DOHH2 (cell line): Measurements from ENCODE around the gene PLCB3.

Experiments
- H3F3A ChIP-seq: fragments of 200-600 bp; sonication (generic), shearing (Covaris generic); 2 replicates; pipeline ENCODE4 v1.6.0; 2016; ENCODE audit warnings: antibody characterized with exemption, mild to moderate bottlenecking; ENCODE audit not compliant: control insufficient read depth, insufficient read depth
- H3K27ac ChIP-seq: fragments of 200-600 bp; sonication (generic); 2 replicates; pipeline ENCODE4 v1.5.1; 2014; ENCODE audit warnings: low read depth, mild to moderate bottlenecking, low read length, moderate library complexity
- H3K27me3 ChIP-seq: fragments of 200-600 bp; sonication (generic); 2 replicates; pipeline ENCODE4 v1.6.1; 2014; ENCODE audit warnings: mild to moderate bottlenecking, low read length, mixed read lengths; ENCODE audit not compliant: control insufficient read depth
- H3K36me3 ChIP-seq: fragments of 200-600 bp; sonication (generic); 2 replicates; pipeline ENCODE4 v1.6.1; 2014; ENCODE audit warnings: mild to moderate bottlenecking, low read length, moderate library complexity, mixed read lengths; ENCODE audit not compliant: control insufficient read depth
- H3K4me1 ChIP-seq: fragments of 200-600 bp; sonication (generic); 2 replicates; pipeline ENCODE4 v1.6.1; 2014; ENCODE audit warnings: mild to moderate bottlenecking, low read length, mixed read lengths; ENCODE audit not compliant: control insufficient read depth
- H3K4me2 ChIP-seq: fragments of 200-600 bp; sonication (generic); 2 replicates; pipeline ENCODE4 v1.6.0; 2014; ENCODE audit warnings: mild to moderate bottlenecking, low read length, moderate library complexity
- H3K4me3 ChIP-seq: fragments of 200-600 bp; sonication (generic); 2 replicates; pipeline ENCODE4 v1.5.1; 2014; ENCODE audit warnings: mild to moderate bottlenecking, low read length, mixed read lengths
- H3K79me2 ChIP-seq: fragments of 200-600 bp; sonication (generic); 2 replicates; pipeline ENCODE4 v1.6.1; 2014; ENCODE audit warnings: mild to moderate bottlenecking, low read length, mixed read lengths; ENCODE audit not compliant: control insufficient read depth
- H3K9me2 ChIP-seq: fragments of 200-600 bp; sonication (generic); replicated peaks from 2 replicates; pipeline ENCODE4 v1.6.1; 2014; ENCODE audit warnings: mild to moderate bottlenecking, low read length, mixed read lengths; ENCODE audit not compliant: control insufficient read depth
- H3K9me3 ChIP-seq: fragments of 200-600 bp; sonication (generic); 2 replicates; pipeline ENCODE4 v1.6.1; 2014; ENCODE audit warnings: antibody characterized with exemption, low read length, mixed read lengths; ENCODE audit not compliant: control insufficient read depth, insufficient read depth
- H4K20me1 ChIP-seq: fragments of 200-600 bp; sonication (generic); 2 replicates; pipeline ENCODE4 v1.6.0; 2014; ENCODE audit warnings: low read depth, mild to moderate bottlenecking, antibody characterized with exemption, low read length, moderate library complexity; ENCODE audit not compliant: control insufficient read depth, insufficient read depth
- EZH2phosphoT487 ChIP-seq: fragments of 200-600 bp; sonication (generic); IDR thresholded peaks from 2 replicates; pipeline ENCODE4 v1.6.1; 2017; ENCODE audit warnings: borderline replicate concordance, mild to moderate bottlenecking, antibody characterized with exemption, low read length, moderate library complexity, mixed read lengths
- TF ChIP-seq, protein P1 (sequence below): fragments of 200-600 bp; sonication (generic); IDR thresholded peaks from one replicate; pipeline ENCODE4 v1.5.1; 2014; ENCODE audit warnings: antibody characterized with exemption, mild to moderate bottlenecking, low read depth, low read length; ENCODE audit not compliant: poor library complexity, severe bottlenecking

The PLCB3 gene

DNA sequence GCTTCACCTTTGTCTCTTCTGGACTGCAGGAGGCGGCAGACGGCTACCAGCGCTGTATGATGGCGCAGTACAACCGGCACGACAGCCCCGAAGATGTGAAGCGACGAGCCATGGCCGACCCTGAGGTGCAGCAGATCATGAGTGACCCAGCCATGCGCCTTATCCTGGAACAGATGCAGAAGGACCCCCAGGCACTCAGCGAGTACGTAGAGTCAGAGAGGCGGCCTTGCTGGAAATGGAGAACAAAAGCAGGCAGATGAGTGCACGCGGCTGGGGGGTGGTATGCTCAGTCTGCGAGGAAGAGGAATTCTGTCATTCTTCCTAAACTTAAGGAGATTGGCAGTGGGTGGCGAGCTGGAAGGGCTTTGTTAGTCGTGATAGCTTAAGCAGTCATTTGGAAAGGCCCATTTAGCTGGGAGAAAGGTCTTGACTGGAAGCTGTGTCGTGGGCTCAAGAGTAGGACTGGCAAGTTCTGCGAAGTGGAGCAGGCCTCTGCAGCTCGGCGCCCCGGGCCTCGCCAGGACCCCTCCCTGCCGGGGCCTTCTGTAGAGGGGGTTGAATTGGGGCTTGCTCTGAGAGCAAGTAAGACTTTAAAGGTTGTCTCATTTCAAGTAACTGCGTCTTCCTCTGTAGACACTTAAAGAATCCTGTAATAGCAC, 47.8 kb upstream of the PLCB3 start:
- H3K27me3 ChIP-seq: no peaks in the 10 kb centered on the region
- H3K79me2 ChIP-seq: peaks cover 21% of the 10 kb centered on the region
- H3K36me3 ChIP-seq: peaks cover 82% of the 10 kb centered on the region
- H3K9me2 ChIP-seq: no peaks in the 10 kb centered on the region
- H3F3A ChIP-seq: peaks cover 34% of the 10 kb centered on the region
- peaks cover 59% of the 10 kb centered on the region for H3K4me1 ChIP-seq
- no peaks in the 10 kb centered on the region; the same call in 1 of the 2 replicates for H4K20me1 ChIP-seq
- H3K4me2 ChIP-seq: no peak overlapping the region
- H3K27ac ChIP-seq: peak overlapping the region; percentile 95; the same call in 1 of the 2 replicates
- TF ChIP-seq EZH2phosphoT487: no peak
- TF ChIP-seq, protein P1, sequence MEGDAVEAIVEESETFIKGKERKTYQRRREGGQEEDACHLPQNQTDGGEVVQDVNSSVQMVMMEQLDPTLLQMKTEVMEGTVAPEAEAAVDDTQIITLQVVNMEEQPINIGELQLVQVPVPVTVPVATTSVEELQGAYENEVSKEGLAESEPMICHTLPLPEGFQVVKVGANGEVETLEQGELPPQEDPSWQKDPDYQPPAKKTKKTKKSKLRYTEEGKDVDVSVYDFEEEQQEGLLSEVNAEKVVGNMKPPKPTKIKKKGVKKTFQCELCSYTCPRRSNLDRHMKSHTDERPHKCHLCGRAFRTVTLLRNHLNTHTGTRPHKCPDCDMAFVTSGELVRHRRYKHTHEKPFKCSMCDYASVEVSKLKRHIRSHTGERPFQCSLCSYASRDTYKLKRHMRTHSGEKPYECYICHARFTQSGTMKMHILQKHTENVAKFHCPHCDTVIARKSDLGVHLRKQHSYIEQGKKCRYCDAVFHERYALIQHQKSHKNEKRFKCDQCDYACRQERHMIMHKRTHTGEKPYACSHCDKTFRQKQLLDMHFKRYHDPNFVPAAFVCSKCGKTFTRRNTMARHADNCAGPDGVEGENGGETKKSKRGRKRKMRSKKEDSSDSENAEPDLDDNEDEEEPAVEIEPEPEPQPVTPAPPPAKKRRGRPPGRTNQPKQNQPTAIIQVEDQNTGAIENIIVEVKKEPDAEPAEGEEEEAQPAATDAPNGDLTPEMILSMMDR: no peak
- H3K9me3 ChIP-seq: no peaks in the 10 kb centered on the region
- no peak overlapping the region for H3K4me3 ChIP-seq

DNA sequence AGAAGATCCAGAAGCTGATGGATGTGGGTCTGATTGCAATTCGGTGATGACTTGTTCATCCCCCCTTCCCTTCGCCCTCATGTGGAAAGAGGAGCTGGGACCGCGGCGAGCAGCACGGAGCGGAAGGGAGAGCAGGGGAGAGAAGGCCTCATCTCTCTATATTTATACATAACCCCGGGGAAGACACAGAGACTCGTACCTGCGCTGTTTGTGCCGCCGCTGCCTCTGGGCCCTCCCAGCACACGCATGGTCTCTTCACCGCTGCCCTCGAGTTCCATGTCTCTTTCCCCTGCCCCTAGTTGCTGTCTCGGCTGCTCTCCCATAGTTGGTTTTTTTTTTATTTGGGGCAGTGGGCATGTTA, 47.3 kb upstream of the PLCB3 start:
- Histone ChIP-seq H3F3A (peaks cover 34% of the 10 kb centered on the region), H3K27me3 (no peaks in the 10 kb centered on the region), H3K36me3 (peaks cover 82% of the 10 kb centered on the region), H3K9me3 (no peaks in the 10 kb centered on the region), H3K79me2 (peaks cover 26% of the 10 kb centered on the region), H3K27ac (peak overlapping the region; percentile 95), H4K20me1 (no peaks in the 10 kb centered on the region; the same call in 1 of the 2 replicates), H3K9me2 (no peaks in the 10 kb centered on the region), H3K4me3 (no peak overlapping the region), H3K4me2 (peak overlapping the region; percentile 77), H3K4me1 (peaks cover 64% of the 10 kb centered on the region)
- TF ChIP-seq EZH2phosphoT487: no peak
- TF ChIP-seq, protein P1: no peak

DNA sequence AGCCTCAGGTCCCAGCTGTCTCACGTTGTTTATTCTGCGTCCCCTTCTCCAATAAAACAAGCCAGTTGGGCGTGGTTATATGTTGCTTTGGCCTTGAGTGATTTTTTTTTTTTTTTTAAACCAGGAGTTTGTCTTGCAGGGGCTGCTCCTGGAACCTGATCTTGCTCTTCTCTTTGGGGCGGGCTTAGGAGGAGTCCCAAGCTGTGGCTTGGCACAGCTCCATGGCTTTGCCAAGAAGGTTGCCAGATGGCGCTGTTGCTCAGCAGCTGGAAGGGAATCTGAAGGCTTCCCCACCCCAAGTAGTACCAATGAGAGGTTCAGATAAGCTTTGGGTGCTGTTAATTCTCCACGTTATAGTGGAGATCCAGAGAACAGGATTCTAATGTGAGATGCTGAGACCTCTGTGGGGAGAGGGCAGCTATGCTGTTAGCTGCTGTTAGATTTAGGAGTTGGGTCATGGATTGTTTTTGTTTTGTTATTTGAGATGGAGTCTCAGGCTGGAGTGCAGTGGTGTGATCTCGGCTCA, 46.8 kb upstream of the PLCB3 start:
- Histone ChIP-seq H3K79me2 (peaks cover 30% of the 10 kb centered on the region), H3K9me3 (no peaks in the 10 kb centered on the region), H4K20me1 (no peaks in the 10 kb centered on the region; the same call in 1 of the 2 replicates), H3K4me3 (no peak overlapping the region), H3K4me2 (peak overlapping the region; percentile 77), H3K27me3 (no peaks in the 10 kb centered on the region), H3F3A (peaks cover 34% of the 10 kb centered on the region), H3K27ac (peak overlapping the region; percentile 95), H3K9me2 (no peaks in the 10 kb centered on the region), H3K4me1 (peaks cover 68% of the 10 kb centered on the region), H3K36me3 (peaks cover 87% of the 10 kb centered on the region)
- TF ChIP-seq, protein P1: peak; percentile 83
- TF ChIP-seq EZH2phosphoT487: no peak
